Activated naive CD4-positive, alpha-beta T cell treated with anti-CD3 and anti-CD28 coated beads, Interleukin-2, amount 10 ng/mL, durations not matched to agents 5 hours and 36 hours (primary cell): ENCODE results near the gene TEX36. TPM values are rescaled to one million over a fixed set of nuclear protein-coding genes. Genes with fewer than 3 reads are reported as not detected.

ENCODE experiments used
- total RNA-seq, 2 experiments: library from RNA; stranded (reverse); gene quantifications; one replicate each; pipeline ENCODE4 v1.2.3, GENCODE V29; 2021

Gene TEX36, protein sequence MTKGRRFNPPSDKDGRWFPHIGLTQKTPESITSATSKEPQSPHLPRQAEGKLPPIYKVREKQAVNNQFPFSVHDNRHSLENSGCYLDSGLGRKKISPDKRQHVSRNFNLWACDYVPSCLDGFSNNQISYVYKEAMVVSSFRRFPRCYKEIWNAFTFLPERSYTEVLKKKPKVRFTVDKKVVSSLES
- not detected for total RNA-seq

GRCh38 chr10:125683063-125683462 is at the start of gene TEX36:
Gene TEX36, minus strand, starts transcription at chr10:125683163. Its CDS starts 174 bp downstream, at chr10:125682989.

GRCh38 chr10:125719173-125720001 is 36.4 kb upstream of the TEX36 start, which contains the start of gene EDRF1:
Gene EDRF1, plus strand, starts transcription at chr10:125719709. Its CDS starts 99 bp downstream, at chr10:125719808.

Other genes with a start within 250 kb of the TEX36 start
- gene EDRF1, start 36.5 kb upstream of the TEX36 start, total RNA-seq, result 10 to 100 TPM; 35.4 to 35.8 TPM
- gene MMP21, start 92.7 kb upstream of the TEX36 start, total RNA-seq, result not detected
- 10 to 100 TPM; 38.1 to 42.5 TPM for gene UROS, start 140.1 kb upstream of the TEX36 start, total RNA-seq
- 10 to 100 TPM; 45.5 to 48.0 TPM for gene BCCIP, start 140.4 kb upstream of the TEX36 start, total RNA-seq
- 10 to 100 TPM; 15.2 to 16.6 TPM for gene DHX32, start 198.1 kb upstream of the TEX36 start, total RNA-seq
- not detected for gene FANK1, start 213.4 kb upstream of the TEX36 start, total RNA-seq